HCT116 (cell line): ENCODE measurements around the gene CUX1. TPM values are rescaled to one million over a fixed set of nuclear protein-coding genes. Genes with fewer than 3 reads are reported as not detected.

Experiments used
- ATAC-seq: fragments of 200-7000 bp; cut with Tn5 transposase; 2 replicates; pipeline ENCODE4 v1.9.1; 2020; ENCODE audit warnings: mild to moderate bottlenecking, moderate library complexity
- BruUV-seq: library from RNA; stranded (reverse); fragments of 400-500 nt; replicated peaks from 2 replicates; lab custom pipeline; 2021; lab: Mats Ljungman, UMichigan
- CTCF ChIA-PET: fragments of 300-600 bp; sonication (Branson Sonifier 250); formaldehyde crosslinking; loops from one replicate; lab custom pipeline; 2021; ENCODE audit warnings: antibody characterized with exemption; lab: Charles Lee
- POLR2A ChIA-PET: fragments of 300-600, 350-600 bp; sonication (Branson Sonifier 250); formaldehyde crosslinking; loops from one replicate; lab custom pipeline; 2021; ENCODE audit warnings: antibody characterized with exemption; lab: Charles Lee
- RAD21 ChIA-PET, 2 experiments: fragments of 300-600 bp; sonication (Branson Sonifier 250); formaldehyde crosslinking; loops; one replicate each; lab custom pipeline; 2023; ENCODE audit warnings: low total read pairs in 2 of 2; ENCODE audit not compliant: uncharacterized antibody in 2 of 2, unreplicated experiment in 2 of 2, low non-redundant PET in 1 of 2; lab: Charles Lee
- DNase-seq: peaks from one replicate; pipeline ENCODE4 v3.0.0-alpha.2; 2010; ENCODE audit warnings: low read depth, low spot score
- H2AFZ ChIP-seq: fragments of 200-600 bp; shearing (Covaris generic), sonication (generic); 2 replicates; pipeline ENCODE4 v1.6.1; 2017; ENCODE audit warnings: low read depth, mixed run types, mixed read lengths, antibody characterized with exemption, low read length; ENCODE audit not compliant: poor library complexity, severe bottlenecking
- H3K27ac ChIP-seq: 2 replicates; pipeline ENCODE4 v1.5.1; 2012; ENCODE audit warnings: low read depth, low read length
- H3K27me3 ChIP-seq: fragments of 200-600 bp; sonication (generic); 2 replicates; pipeline ENCODE4 v1.6.1; 2016; ENCODE audit warnings: mixed run types, low read length, mixed read lengths; ENCODE audit not compliant: insufficient read depth
- H3K36me3 ChIP-seq, 2 experiments: fragments of 200-500 bp in 1 of 2; fragments of 200-600 bp in 1 of 2; sonication (Bioruptor generic) in 1 of 2; sonication (generic) in 1 of 2; 2 replicates each; pipeline versions ENCODE4 v1.5.1 to v1.6.1; 2014 to 2016; ENCODE audit warnings: low read length in 2 of 2, inconsistent platforms in 1 of 2, mixed read lengths in 1 of 2, mixed run types in 1 of 2; ENCODE audit not compliant: insufficient read depth in 2 of 2, control insufficient read depth in 1 of 2
- H3K4me1 ChIP-seq, 2 experiments: fragments of 200-600 bp in 1 of 2; sonication (generic) in 1 of 2; 2 replicates each; pipeline versions ENCODE4 v1.5.1 to v1.6.1; 2012 to 2017; ENCODE audit warnings: low read length in 2 of 2, inconsistent platforms in 1 of 2, mild to moderate bottlenecking in 1 of 2, mixed read lengths in 1 of 2, mixed run types in 1 of 2, moderate library complexity in 1 of 2; ENCODE audit not compliant: insufficient read depth in 2 of 2, control insufficient read depth in 1 of 2
- H3K4me2 ChIP-seq: fragments of 200-600 bp; sonication (generic); 2 replicates; pipeline ENCODE4 v1.6.1; 2017; ENCODE audit warnings: mixed run types, low read length, mixed read lengths
- H3K4me3 ChIP-seq, 2 experiments: fragments of 200-600 bp in 1 of 2; sonication (generic) in 1 of 2; replicated peaks in 1 of 2; 2 replicates each; pipeline ENCODE4 v1.5.1; 2011 to 2016; ENCODE audit warnings: low read length in 2 of 2, control low read depth in 1 of 2, low read depth in 1 of 2, mild to moderate bottlenecking in 1 of 2, mixed read lengths in 1 of 2, mixed run types in 1 of 2
- H3K79me2 ChIP-seq: fragments of 200-600 bp; sonication (generic); 2 replicates; pipeline ENCODE4 v1.6.1; 2017; ENCODE audit warnings: mild to moderate bottlenecking, mixed run types, low read length, moderate library complexity, mixed read lengths; ENCODE audit not compliant: insufficient read depth
- H3K9ac ChIP-seq: fragments of 200-600 bp; sonication (generic); 2 replicates; pipeline ENCODE4 v1.6.1; 2016; ENCODE audit warnings: low read length, mixed read lengths
- H3K9me2 ChIP-seq: fragments of 200-600 bp; sonication (generic), shearing (Covaris generic); 2 replicates; pipeline ENCODE4 v1.6.1; 2017; ENCODE audit warnings: mixed run types, mild to moderate bottlenecking, moderate library complexity; ENCODE audit not compliant: insufficient read depth
- H3K9me3 ChIP-seq, 2 experiments: fragments of 200-500 bp in 1 of 2; fragments of 200-600 bp in 1 of 2; sonication (Bioruptor generic) in 1 of 2; sonication (generic) in 1 of 2; 2 replicates each; pipeline ENCODE4 v1.6.1; 2014 to 2017; ENCODE audit warnings: low read length in 2 of 2, mixed read lengths in 2 of 2, inconsistent platforms in 1 of 2, low read depth in 1 of 2, mild to moderate bottlenecking in 1 of 2, mixed run types in 1 of 2, moderate library complexity in 1 of 2; ENCODE audit not compliant: control insufficient read depth in 1 of 2, insufficient read depth in 1 of 2
- H4K20me1 ChIP-seq: fragments of 200-600 bp; sonication (generic), shearing (Covaris generic); 2 replicates; pipeline ENCODE4 v1.6.1; 2017; ENCODE audit warnings: mixed run types, mild to moderate bottlenecking, moderate library complexity; ENCODE audit not compliant: insufficient read depth
- CBX3 ChIP-seq: IDR thresholded peaks from 2 replicates; pipeline ENCODE4 v1.6.1; 2012; ENCODE audit warnings: low read depth
- EGR1 ChIP-seq: IDR thresholded peaks from 2 replicates; pipeline ENCODE4 v1.6.1; 2012; ENCODE audit warnings: low read depth
- EZH2 ChIP-seq: fragments of 200-600 bp; sonication (generic); IDR thresholded peaks from 2 replicates; pipeline ENCODE4 v1.6.1; 2017; ENCODE audit warnings: antibody characterized with exemption, mixed run types
- JUND ChIP-seq: IDR thresholded peaks from 2 replicates; pipeline ENCODE4 v1.6.1; 2012
- RAD21 ChIP-seq: IDR thresholded peaks from 2 replicates; pipeline ENCODE4 v1.6.1; 2012; ENCODE audit warnings: low read depth, mild to moderate bottlenecking
- SIN3A ChIP-seq: IDR thresholded peaks from 2 replicates; pipeline ENCODE4 v1.6.1; 2012; ENCODE audit warnings: low read depth
- ZFX ChIP-seq: fragments of 450-650 bp; IDR thresholded peaks from 2 replicates; pipeline ENCODE4 v1.6.1; 2017
- intact Hi-C: fragments of 100-400 bp; cut with micrococcal nuclease; formaldehyde crosslinking; loops from 2 replicates; pipeline ENCODE4 v1.10.0; 2022
- total RNA-seq: library from RNA; stranded (reverse); gene quantifications from one replicate; pipeline ENCODE4 v1.2.1, GENCODE V29; 2021; ENCODE audit not compliant: unreplicated experiment
- TF ChIP-seq, protein P1 (sequence below): IDR thresholded peaks from 2 replicates; pipeline ENCODE4 v1.6.1; 2012; ENCODE audit warnings: low read depth
- TF ChIP-seq, protein P2 (sequence below): IDR thresholded peaks from 2 replicates; pipeline ENCODE4 v1.6.1; 2012
- TF ChIP-seq, protein P3 (sequence below), 3 experiments: fragments of 200-600 bp in 1 of 3; sonication (generic) in 1 of 3; IDR thresholded peaks in 2 of 3; conservative IDR thresholded peaks in 1 of 3; 2 replicates each; pipeline ENCODE4 v1.5.1; 2012 to 2017; ENCODE audit warnings: low read depth in 2 of 3, low read length in 2 of 3, antibody characterized with exemption in 1 of 3, borderline replicate concordance in 1 of 3, control low read depth in 1 of 3, mild to moderate bottlenecking in 1 of 3, mixed read lengths in 1 of 3, mixed run types in 1 of 3, moderate library complexity in 1 of 3; ENCODE audit not compliant: insufficient read depth in 1 of 3

CUX1 gene
- total RNA-seq, 1 experiment from 2014 or later: 68.9 TPM

DNA sequence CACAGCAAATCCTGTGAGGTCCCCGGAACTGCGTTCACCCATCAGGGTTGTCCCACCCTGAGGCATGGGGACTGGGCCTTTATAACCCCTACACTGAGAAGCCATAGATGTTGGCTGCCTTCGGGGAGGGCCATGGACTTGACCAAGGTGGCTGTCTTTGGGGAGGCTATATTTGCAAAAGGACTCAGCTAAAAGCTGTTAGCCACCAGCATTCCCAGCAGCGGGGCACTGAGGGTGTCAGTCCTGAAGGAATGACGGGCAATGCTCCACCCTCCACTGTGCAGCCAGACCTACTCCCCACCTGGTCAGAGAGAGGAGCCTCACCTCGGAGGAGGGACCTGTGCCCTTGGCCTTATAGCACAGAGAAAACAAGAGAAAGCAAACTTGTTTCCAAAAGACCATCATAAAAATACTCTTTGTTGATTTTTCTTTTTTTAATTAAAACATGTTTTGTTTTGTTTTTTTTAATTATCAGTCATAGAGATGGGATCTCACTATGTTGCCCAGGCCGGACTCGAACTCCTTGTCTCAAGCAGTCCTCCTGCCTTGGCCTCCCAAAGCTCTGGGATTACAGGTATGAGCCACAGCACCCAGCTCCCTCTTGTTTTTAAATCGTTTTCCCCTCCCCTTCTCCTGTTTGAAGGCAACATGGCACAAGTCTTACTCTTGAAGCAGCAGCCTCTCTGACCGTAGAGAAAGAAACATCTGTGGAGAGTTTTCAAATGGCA is 26.7 kb upstream of the CUX1 start:
- no peak overlapping the region for H3K4me3 ChIP-seq
- H3K79me2 ChIP-seq: no peaks in the 10 kb centered on the region
- no peaks in the 10 kb centered on the region for H3K9me3 ChIP-seq
- H3K27me3 ChIP-seq: no peaks in the 10 kb centered on the region
- BruUV-seq: no TSS peak
- ChIA-PET RAD21 (no interaction called here), POLR2A (interaction anchor here (1.3 kb wide), 1 partner anchor 9 kb away, joined by 3 read pairs; no protein-coding TSS in a partner anchor), CTCF (interaction anchor here (0.9 kb wide), 1 partner anchor 8 kb away, joined by 3 read pairs; no protein-coding TSS in a partner anchor)
- no peak for DNase-seq
- peaks cover 6 to 10% of the 10 kb centered on the region in 2 experiments for H3K4me1 ChIP-seq
- intact Hi-C loops: no loop called here
- H3K9ac ChIP-seq: no peak overlapping the region
- H2AFZ ChIP-seq: no peak overlapping the region
- no peak for ATAC-seq
- H3K27ac ChIP-seq: no peak overlapping the region
- H4K20me1 ChIP-seq: no peaks in the 10 kb centered on the region
- no peak for TF ChIP-seq RAD21
- no peak for TF ChIP-seq EZH2
- TF ChIP-seq, protein P1, sequence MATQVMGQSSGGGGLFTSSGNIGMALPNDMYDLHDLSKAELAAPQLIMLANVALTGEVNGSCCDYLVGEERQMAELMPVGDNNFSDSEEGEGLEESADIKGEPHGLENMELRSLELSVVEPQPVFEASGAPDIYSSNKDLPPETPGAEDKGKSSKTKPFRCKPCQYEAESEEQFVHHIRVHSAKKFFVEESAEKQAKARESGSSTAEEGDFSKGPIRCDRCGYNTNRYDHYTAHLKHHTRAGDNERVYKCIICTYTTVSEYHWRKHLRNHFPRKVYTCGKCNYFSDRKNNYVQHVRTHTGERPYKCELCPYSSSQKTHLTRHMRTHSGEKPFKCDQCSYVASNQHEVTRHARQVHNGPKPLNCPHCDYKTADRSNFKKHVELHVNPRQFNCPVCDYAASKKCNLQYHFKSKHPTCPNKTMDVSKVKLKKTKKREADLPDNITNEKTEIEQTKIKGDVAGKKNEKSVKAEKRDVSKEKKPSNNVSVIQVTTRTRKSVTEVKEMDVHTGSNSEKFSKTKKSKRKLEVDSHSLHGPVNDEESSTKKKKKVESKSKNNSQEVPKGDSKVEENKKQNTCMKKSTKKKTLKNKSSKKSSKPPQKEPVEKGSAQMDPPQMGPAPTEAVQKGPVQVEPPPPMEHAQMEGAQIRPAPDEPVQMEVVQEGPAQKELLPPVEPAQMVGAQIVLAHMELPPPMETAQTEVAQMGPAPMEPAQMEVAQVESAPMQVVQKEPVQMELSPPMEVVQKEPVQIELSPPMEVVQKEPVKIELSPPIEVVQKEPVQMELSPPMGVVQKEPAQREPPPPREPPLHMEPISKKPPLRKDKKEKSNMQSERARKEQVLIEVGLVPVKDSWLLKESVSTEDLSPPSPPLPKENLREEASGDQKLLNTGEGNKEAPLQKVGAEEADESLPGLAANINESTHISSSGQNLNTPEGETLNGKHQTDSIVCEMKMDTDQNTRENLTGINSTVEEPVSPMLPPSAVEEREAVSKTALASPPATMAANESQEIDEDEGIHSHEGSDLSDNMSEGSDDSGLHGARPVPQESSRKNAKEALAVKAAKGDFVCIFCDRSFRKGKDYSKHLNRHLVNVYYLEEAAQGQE: no peak
- TF ChIP-seq JUND: no peak
- TF ChIP-seq SIN3A: no peak
- TF ChIP-seq, protein P2, sequence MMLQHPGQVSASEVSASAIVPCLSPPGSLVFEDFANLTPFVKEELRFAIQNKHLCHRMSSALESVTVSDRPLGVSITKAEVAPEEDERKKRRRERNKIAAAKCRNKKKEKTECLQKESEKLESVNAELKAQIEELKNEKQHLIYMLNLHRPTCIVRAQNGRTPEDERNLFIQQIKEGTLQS: no peak
- no peak for TF ChIP-seq CBX3
- TF ChIP-seq, protein P3, sequence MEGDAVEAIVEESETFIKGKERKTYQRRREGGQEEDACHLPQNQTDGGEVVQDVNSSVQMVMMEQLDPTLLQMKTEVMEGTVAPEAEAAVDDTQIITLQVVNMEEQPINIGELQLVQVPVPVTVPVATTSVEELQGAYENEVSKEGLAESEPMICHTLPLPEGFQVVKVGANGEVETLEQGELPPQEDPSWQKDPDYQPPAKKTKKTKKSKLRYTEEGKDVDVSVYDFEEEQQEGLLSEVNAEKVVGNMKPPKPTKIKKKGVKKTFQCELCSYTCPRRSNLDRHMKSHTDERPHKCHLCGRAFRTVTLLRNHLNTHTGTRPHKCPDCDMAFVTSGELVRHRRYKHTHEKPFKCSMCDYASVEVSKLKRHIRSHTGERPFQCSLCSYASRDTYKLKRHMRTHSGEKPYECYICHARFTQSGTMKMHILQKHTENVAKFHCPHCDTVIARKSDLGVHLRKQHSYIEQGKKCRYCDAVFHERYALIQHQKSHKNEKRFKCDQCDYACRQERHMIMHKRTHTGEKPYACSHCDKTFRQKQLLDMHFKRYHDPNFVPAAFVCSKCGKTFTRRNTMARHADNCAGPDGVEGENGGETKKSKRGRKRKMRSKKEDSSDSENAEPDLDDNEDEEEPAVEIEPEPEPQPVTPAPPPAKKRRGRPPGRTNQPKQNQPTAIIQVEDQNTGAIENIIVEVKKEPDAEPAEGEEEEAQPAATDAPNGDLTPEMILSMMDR (IDR thresholded peaks at IDR 0.05 in 2 of 3, conservative IDR thresholded peaks at IDR 0.05 in 1 of 3; ENCODE audit: borderline replicate concordance in 1 of 3, insufficient read depth in 1 of 3, low read depth in 2 of 3, low read length in 2 of 3): no peak
- no peak for TF ChIP-seq ZFX
- no peak for TF ChIP-seq EGR1
- no peak overlapping the region for H3K4me2 ChIP-seq
- H3K9me2 ChIP-seq: no peaks in the 10 kb centered on the region
- H3K36me3 ChIP-seq: no peaks in the 10 kb centered on the region
